ENCODE data around the gene MID1. TPM values are rescaled to one million over a fixed set of nuclear protein-coding genes. Genes with fewer than 3 reads are reported as not detected.

The MID1 gene
- total and polyA plus RNA-seq, 9 of the 15 experiments (the other 6 are each of a cell fraction or from before 2014, with no cell fraction given), result 0.07 to 0.54 (median 0.33) TPM

GRCh38 chrX:10484683-10485247 is 135.6 kb downstream of the MID1 start:
- H3K79me2 ChIP-seq (ENCODE audit: control insufficient read depth, insufficient read depth, low read length), result no peaks in the 10 kb centered on the region
- FAIRE-seq (no peak), DNase-seq (ENCODE audit: extremely low read depth in 1 of 4, low spot score in 3 of 4) (no peak), ATAC-seq (no peak)
- intact Hi-C loops (cut with micrococcal nuclease), result no loop called here
- in situ Hi-C loops (cut with MboI), result no loop called here
- H3K36me3 ChIP-seq (ENCODE audit: control insufficient read depth, insufficient read depth, low read length), result no peaks in the 10 kb centered on the region
- 6% methylated on average over 7 of the region's 7 CpGs for WGBS (ENCODE audit: insufficient coverage, low coverage, missing lambda C conversion rate)
- H3K4me2 ChIP-seq (ENCODE audit: insufficient read depth, low read length), result no peak overlapping the region
- no peak overlapping the region for H2AFZ ChIP-seq (ENCODE audit: low read depth, low read length)
- ChIA-PET CTCF (ENCODE audit: low intra/inter-chr PET ratio) (no interaction called here), POLR2A (no interaction called here)
- H3K9me3 ChIP-seq (replicated peaks; ENCODE audit: control insufficient read depth, insufficient read depth, low read depth, low read length), result no peaks in the 10 kb centered on the region
- H3K4me3 ChIP-seq, result no peak overlapping the region
- no TSS peak for BruUV-seq (replicated peaks)
- TF ChIP-seq SFPQ (IDR thresholded peaks at IDR 0.05; ENCODE audit: low read depth, low read length), result no peak
- TF ChIP-seq ZBTB40 (IDR thresholded peaks at IDR 0.05), result peak; percentile 75
- TF ChIP-seq ZBTB40 (CRISPR knock-in tag; IDR thresholded peaks at IDR 0.05), result no peak
- TF ChIP-seq TCF7L2 (IDR thresholded peaks at IDR 0.05; ENCODE audit: low read depth, low read length), result no peak
- H4K20me1 ChIP-seq (replicated peaks; ENCODE audit: control insufficient read depth, insufficient read depth, low read length), result no peaks in the 10 kb centered on the region
- H3K9me1 ChIP-seq (ENCODE audit: control insufficient read depth, insufficient read depth, low read length), result no peaks in the 10 kb centered on the region
- no peaks in the 10 kb centered on the region for H3K4me1 ChIP-seq (replicated peaks in 1 of 2; ENCODE audit: control insufficient read depth in 2 of 2, insufficient read depth in 2 of 2, low read length in 2 of 2)
- H3K27me3 ChIP-seq (ENCODE audit: control insufficient read depth in 2 of 2, insufficient read depth in 2 of 2, low read length in 2 of 2), result no peaks in the 10 kb centered on the region
- H3K9ac ChIP-seq (ENCODE audit: insufficient read depth in 1 of 2, low read depth in 2 of 2, low read length in 2 of 2), result no peak overlapping the region
- no peak overlapping the region for H3K27ac ChIP-seq (ENCODE audit: extremely low read depth, low read depth, low read length)
